IPS-NIHi7 (cell line): ENCODE results near the gene HECTD4.
"Not testable (repeated sequence)": the region's sequence is repeated elsewhere in the genome, so short reads cannot be mapped to it uniquely, and the experiment has no call there.

Experiments used
- DNase-seq: peaks from one replicate; pipeline ENCODE4 v3.0.0; 2012; ENCODE audit warnings: mixed read lengths; ENCODE audit errors: extremely low spot score

Gene HECTD4

DNA sequence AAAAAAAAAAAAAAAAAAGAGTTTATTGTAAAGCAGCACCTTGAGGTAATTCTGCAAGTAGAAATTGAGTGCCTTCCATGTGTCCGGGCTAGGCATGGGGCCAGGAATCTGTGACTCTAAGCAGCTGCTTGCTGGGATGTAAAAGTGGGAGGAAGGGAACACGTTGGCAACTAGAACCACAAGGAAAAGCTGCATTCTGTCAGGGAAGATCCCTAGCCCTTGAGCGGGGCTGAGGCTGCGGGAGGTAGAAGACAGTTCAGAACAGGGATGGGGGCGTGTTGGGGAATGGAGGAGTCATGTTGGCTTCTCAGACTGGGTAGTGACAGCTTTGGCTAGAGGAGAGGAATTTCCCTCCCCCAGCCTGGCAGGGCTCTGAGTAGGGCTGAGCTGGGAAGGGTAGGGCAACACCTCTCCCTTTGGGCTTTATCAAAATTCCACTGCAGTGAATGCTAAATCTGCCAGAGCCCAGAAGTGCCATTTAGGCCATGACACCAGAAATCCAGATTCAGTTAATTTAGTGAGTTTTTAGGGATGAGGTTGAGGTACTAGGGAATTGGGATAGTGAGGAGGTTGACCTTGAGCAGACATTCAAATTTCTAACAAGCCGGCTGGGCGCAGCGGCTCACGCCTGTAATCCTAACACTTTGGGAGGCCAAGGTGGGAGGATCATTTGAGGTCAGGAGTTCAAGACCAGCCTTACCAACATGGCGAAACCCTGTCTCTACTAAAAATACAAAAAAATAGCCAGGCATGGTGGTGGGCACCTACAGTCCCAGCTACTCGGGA, 260.3 kb downstream of the HECTD4 start:
- peak; percentile 14 for DNase-seq

DNA sequence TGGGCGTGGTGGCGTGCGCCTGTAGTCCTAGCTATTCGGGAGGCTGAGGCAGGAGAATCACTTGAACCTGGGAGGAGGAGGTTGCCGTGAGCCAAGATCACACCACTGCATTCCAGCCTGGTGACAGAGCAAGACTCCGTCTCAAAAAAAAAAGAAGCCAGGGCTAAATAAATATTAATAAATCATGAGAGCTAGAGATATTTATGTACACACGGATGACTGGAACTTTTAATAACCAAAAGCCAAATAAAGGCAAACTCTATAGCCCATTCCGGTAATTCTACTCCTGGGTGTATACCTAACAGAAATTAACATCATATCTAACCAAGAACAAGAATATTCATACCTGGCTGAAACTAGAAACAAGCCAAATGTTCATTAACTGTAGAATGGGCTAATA, 264.5 kb downstream of the HECTD4 start:
- DNase-seq = no peak

DNA sequence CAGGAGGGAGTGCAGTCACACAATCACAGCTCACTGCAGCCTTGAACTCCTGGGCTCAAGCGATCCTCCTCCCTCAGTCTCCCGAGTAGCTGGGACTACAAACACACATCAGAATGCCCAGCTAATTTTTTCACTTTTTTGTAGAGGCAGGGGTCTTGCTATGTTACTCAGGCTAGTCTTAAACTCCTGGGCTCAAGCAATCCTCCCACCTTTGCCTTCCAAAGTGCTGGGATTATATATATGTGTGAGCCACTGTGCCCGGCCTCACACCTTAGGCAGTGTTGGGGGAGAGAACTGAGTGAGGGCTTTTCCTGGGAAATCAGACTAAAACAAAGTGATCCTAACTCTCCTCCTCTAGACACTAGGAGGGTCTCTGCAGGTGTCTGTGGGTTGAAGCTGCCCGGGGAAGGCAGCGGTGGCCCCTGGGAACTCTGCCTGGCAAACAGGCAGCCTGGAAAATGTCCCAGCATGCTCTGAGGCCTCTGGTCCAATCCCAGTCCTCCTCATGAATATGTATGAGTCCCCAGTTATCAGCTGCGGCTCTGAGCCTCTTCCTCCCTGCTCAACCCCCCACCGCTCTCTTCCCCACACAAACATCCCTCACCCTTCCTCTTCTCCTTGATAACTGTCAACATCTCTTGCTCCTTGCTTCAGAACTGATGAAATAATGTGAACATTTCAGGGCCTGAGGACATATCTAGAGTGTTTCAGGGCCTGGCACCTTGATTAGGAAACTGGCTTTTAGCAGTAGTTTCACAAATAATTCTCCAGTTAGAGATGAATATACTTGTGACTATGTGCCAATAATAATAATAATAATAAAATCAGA, 265.8 kb downstream of the HECTD4 start:
- DNase-seq = peak; percentile 83

DNA sequence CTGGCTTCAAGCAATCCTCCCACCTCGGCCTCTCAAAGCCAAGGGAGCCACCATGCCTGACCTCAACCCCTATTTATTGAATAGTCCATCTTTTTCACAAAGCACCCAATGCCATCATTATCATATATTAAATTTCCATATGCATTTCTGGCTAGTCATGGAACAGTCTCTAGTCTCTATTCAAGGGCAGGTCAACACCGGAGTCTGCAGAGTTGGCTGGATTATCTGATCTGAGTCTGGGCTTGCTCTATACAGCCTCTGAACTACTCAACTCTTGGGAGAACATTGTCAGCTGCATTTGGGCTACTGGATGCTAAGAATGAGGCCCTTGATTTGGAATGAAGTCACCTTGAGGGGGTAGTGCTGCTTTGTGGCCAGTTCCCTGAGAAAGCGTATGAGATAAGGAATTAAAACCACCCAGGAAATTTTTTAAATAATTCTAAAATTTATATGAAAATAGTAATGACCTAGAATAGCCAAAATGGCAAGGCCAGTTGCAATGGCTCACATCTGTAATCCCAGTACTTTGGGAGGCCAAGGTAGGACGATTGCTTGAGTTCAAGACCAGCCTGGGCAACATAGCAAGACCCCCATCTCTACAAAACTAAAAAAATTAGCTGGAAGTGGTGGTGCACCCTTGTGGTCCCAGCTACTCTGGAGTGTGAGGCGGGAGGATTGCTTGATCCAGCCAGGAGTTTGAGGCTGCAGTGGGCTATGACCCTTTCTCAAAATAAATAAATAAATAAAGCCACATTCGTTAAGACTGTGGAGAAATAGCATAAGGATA, 266.8 kb downstream of the HECTD4 start:
- no peak for DNase-seq

DNA sequence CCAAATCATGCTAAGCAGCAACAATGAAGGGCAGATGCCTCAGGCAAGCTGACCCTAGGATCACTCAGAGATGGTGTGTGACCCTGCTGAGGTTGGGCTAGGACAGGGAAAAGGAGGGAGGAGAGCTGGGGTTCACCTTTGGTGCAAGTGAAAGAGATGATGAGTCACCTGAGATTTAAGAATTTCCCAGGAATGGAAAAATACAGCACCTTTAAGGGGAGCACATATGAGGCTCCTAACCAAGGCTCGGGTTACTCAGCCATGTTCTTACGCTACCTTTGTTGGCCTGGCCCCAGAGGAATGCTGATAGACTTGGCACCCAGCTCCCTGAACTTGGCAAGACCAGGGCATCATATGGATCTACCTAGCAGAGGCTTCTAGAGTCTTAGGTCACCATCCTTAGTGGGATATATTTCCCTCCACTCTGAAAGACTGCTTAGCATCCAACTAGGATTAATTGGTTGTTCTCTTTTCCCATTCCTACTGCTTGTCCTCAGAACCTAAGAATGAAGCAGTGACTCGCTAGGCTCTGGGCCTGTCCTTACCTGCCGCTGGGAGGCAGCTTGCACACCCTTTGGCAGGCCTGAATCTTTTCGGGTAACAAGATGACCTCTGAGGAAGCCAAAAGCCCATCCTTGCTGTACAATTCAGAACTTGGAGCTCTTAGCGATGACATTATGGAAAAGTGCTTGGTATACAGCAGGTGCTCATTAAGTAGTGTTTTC, 269.7 kb downstream of the HECTD4 start:
- DNase-seq = peak; percentile 20

DNA sequence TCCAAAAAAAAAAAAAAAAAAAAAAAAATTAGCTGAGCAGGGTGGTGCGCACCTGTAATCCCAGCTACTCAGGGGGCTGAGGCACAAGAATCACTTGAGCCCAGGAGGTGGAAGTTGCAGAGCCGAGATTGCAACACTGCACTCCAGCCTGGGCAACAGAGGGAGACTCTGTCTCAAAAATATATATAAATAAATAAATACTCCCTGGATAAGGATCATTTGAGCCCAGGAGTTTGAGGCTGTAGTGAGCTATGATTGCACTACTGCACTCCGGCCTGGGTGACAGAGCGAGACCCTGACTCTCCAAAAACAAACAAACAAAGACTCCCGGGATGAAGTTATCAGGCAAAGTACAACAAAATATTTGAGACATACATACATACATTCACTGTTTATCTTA, 270.3 kb downstream of the HECTD4 start:
- no peak for DNase-seq

DNA sequence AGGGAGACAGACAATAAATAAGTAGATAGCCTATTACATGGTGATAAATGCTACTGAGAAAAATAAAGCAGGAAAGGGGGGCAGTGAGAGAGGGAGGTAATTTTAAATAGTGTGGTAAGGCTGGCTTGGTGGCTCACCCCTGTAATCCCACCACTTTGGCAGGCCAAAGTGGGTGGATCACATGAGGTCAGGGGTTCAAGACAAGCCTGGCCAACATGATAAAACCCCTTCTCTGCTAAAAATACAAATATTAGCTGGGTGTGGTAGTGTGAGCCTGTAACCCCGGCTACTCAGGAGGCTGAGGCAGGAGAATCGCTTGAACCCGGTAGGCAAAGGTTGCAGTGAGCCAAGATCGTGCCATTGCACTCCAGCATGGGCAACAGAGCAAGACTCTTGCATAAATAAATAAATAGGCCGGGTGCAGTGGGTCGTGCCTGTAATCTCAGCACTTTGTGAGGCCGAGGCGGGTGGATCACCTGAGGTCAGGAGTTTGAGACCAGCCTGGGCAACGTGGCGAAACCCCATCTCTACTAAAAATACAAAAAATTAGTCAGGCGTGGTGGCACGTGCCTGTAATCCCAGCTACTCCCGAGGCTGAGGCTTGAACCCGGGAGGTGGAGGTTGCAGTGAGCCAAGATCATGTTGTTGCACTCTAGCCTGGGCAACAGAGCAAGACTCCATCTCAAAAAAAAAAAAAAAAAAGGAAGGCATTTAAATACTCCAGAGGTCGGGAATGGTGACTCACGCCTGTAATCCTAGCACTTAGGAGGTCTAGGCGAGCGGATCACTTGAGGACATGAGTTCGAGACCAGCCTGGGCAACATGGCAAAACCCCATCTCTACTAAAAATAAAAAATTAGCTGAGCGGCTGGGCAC, 271.2 kb downstream of the HECTD4 start:
- DNase-seq = not testable (repeated sequence)
